Left kidney (tissue), 2 donors: ENCODE data around the gene BAG5. TPM values are rescaled to one million over a fixed set of nuclear protein-coding genes. Genes with fewer than 3 reads are reported as not detected.
"Not testable (repeated sequence)": the region's sequence is repeated elsewhere in the genome, so short reads cannot be mapped to it uniquely, and the experiment has no call there.

ENCODE experiments used
- DNase-seq: peaks from one replicate; pipeline ENCODE4 v3.0.0-alpha.2; 2013
- polyA plus RNA-seq: library from polyadenylated mRNA; unstranded; fragments of 120-200 nt; gene quantifications from one replicate; pipeline ENCODE4 v1.2.1, GENCODE V29; 2013; ENCODE audit not compliant: insufficient read length

Gene BAG5
- polyA plus RNA-seq, 1 donor: 35.7 TPM

DNA sequence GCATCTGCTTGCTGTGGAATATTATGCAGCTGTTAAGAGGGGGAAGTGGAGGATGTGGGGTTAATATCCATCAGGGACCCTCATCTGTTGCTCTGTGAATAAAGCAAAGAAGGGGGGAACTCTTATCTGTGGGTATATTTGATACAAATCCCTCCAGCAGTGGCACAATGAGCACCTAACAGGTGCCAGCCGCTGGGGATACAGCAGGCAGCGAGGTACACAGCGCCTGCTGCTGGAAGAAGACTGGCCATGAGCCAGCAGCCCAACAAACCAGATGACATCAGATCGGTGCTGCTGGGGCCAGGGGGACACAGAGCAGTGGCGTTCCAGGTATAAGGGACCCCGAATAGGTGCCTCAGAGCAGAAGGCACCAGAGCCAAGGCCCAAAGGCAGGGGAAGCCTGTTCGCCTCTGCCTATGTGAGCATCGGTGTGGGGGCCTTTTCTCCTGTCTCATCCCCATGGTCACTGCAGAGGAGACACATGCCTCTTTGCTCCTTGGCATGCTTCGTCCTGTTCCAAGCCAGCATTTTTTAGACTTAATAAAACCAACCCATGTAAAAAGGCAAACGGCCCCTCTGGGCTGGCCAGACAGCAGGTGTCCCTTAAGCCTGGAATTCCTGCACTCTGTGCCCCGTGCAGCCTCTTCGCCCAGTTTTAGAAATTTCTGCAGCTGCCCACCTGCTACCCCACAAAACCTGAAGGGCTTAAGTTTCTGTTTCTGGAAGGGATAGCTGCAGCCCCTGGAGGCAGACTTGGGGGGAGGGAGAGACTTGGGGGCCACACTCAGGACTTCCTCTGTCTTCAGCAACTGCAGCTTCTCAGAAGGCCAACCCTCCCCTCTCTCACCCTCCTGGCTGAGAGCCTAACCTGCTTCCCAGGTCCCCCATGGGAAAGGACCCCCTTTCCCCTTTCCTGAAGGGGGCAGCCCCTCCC, 38.2 kb downstream of the BAG5 start:
- DNase-seq: no peak

DNA sequence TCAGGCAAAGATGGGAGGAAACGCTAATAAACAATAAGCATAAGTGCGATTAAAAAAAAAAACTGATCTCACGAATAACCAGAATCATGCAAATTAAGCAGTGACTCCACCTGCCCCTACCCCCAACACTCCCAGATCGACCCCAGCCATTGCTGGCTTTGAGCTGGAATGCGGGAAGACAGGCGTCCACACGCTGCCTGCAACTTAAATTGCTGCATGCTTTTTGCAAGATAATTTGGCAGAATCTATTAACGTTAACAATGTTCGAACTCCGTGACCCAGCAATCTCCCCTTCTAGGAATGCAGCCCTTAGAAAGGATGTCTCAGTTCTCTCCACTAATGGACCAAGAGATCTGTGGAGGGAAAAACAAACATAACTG, 38.9 kb downstream of the BAG5 start:
- DNase-seq: no peak

DNA sequence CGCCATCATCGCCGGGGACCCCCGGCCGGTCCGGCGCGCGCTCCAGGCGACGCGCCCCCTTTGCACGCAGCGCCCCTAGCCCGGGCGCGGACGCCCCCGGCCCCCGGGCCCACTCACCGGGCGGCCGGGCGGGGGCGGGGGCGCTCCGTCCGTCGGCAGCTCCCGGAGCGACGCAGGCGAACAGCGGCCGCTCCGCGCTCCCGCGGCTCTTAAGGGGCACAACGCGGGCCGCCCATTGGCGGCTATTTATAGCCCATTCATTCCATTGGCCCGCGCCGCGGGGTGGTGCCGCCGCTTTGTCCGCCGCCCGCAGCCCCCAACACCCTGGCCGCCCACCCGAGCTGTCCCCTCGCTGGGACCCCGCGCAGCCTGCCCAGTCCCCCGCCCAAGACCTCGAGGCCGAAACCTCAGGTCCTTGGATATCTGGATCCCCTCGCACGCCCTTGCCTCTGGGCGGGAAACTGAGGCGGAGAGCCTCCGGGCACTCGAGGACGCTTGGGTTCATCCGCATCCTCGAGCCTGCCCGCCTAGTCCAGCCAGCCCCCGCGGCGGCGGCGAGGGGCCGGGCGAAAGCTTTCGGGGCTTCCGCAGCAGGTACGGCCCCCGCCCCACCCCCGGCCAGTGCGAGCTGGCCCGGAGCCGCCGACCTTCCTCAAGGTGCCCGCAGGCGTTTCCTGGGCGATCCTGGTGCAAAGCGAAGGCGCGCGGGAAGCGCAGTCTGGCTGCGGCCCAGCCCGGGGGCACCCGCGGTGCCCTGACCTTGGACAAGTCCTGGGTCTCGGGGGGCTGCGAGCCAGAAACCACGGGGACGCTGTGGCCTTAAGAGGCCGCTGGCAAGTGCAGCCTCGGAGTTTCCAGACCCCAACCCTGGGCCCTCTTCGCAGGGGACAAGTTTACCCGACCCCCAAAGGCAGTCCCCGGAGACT, 39.5 kb downstream of the BAG5 start, which contains the start of gene CKB:
Gene CKB, minus strand, starts transcription at position 182 of the 926 bp plus-strand sequence. CDS start 337 bp downstream, outside the sequence.
- no peak for DNase-seq

DNA sequence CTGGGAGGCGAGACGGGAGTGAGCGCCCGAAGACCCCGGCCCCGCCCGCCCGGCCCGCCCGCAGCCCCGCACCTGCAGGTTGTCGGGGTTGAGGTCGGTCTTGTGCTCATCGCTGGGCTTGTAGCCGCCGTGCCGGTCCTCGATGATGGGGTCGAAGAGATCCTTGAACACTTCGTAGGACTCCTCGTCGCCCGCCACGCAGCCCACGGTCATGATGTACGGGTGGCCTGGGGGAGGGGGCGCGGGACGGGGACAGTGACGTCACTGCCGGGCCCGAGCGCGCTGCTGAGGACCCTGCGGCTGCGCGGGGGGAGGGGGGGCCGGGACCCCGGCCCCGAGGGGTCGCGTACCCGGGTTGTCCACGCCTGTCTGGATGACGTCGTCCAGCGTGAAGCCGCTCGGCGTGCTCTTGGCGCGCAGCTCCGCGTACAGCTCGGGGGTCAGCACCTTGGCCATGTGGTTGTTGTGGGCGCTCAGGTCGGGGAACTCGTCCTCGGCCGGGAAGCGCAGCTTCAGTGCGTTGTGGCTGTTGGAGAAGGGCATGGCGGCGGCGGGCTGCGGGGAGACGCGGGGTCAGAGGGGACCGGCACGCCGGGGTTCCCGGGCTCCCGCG, 40.4 kb downstream of the BAG5 start:
- DNase-seq: no peak

DNA sequence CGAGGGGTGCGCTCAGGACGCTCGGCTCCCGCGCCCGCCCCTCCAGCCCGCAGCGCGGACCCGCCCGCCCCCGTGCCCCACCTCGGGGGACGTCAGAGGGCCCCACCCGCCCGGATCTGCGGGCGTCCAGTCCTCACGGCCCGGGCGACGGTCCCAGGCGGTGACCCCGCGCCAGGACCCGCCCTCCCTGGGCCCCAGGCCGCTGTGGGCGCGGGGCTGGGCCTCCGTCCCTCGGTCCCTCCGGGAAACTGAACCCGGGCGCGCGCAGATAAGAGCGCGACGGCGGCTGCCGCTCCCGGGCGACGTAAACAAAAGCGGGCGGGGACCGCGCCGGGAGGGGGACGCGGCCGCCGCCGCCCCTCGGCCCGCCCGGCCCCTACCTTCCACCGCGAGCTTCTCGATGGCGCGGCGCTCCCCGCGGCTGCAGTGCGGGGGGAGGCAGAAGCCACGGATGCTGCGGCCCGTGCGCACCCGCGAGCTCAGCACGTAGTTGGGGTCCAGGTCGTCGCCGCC, 41.0 kb downstream of the BAG5 start:
- no peak for DNase-seq

DNA sequence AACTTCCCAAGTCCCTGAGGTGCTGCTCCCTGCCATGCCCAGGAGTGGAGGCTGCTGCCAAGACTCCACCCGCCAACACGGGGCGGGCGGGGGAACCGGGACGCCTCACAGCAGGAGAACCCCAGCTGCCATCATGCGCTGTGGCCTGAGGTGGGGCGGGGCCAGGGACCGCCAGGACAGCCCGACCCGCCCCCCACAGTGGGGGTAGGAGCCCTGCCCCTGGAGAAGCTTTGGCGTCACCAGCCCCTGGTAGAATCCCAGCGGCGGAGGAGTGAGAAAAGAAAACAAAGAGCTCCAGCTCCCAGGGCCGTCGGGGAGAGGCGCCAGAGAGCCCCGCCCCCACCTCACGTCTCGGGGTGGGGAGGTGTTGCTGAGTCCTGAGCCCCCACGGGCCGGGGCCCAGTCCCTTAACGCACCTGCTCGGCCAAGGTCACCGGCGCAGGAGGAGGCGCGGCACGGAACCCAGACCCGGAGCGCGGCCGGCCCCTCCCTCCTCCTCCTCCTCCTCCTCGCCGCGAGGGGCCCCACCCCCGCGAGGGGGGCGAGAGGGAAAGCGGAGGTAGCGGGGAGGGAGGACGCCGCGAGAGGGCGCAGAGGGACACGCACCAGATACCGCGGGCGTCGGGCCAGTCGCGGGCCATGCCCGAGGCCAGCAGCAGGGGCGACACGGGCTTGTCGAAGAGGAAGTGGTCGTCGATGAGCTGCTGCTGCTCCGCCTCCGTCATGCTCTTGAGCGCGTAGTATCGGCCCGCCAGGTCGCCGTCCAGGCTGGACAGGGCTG, 41.6 kb downstream of the BAG5 start:
- DNase-seq: peak; percentile 71

DNA sequence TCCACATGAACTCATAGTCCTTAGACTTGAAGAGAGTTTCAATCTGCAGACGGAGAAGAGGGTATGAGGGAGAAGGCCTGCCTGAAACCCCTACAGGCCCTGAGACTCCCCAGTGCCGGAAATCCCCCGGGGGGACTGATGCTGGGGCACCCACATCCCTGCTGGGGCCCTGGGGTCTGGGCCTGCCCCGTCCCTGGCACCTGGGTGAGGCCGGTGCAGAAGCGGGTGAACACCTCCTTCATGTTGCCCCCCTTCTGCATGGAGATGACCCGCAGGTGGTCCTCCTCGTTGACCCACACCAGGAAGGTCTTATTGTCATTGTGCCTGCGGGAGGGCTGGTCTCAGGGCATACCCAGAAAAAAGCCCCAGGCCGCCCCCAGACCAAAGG, 42.2 kb downstream of the BAG5 start:
- no peak for DNase-seq

DNA sequence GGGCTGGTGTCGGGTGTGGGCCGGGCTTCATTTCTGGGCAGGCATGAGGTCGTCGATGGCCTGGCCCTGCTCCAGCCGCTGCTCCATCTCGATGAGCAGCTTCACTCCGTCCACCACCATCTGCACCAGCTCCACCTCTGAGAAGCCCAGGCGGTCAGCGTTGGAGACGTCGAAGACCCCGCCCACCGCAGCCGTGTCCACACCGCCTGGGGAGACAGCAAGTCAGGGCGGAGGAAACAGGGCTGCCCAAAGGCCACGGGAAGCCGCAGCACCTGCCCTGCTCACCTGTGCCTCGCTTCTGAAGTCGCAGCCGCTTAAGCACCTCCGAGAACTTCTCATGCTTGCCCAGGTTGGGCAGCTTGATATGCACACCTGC, 42.6 kb downstream of the BAG5 start:
- DNase-seq: no peak

DNA sequence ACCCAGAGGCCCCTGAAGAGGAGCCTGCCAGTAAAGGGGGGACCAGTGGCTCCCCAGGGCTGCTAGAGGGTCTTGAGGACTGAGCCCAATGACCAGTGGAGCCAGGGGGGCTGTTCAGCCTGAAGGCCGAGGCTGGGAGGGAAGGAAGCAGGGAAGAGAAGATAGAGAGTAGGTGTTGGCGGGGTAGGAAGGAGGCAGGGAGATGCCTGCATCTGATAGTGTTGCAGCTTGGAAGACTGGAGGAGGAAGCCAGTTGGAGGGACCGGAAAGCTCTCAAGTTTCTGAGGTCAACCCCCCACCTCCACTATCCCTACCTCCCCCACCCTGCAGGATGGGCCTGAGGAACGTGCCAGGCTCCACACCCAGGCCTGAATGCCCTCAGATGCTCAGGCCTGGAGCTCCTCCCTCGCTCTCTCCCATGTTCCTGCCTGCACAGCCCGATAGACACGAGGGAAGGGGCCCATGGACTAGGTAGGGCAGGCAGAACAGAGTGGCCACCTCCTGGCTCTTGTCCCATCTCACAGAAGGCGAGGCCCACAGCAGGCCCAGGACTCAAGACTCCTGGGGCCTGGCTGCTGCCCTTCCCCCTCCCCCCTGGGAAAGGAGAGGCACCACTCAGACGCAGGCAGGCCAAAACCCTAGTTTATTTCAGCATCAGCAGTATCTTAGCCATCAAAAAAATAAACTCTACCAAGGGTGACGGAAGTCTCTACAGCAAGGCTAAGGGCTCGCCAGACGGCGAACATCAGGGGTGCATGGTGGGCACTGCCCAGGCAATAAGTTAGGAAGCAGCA, 43.2 kb downstream of the BAG5 start:
- no peak for DNase-seq

DNA sequence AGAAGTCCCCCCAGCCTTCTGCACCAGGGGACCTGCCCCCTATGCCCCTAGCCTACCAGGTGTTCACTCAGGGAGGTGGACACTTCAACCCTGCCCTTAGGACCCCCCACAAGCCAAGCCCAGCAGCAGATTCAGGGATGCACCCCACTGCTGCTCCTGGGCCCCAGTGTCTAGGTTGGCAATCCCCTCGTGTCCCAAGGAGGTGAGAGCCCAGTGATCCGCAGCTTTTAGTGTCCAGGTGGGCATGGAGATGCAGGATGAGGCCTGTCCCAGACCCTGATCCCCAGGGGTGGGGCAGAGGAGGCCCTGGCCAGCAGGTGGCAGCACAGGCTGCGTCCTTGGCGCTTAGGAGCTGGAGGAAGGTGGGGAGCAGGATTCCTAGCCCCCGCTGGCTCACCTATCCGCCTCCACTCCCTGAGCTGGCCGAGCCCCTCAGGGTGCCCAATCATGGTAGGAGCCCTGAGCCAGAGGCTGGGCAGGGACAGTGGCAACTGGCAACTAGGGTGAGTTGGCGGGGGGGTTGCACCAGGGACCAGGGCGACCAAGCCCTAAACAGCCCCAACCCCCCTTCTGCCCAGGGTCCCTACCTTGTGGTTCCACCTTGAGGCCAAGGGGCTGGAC, 43.9 kb downstream of the BAG5 start:
- DNase-seq: no peak

DNA sequence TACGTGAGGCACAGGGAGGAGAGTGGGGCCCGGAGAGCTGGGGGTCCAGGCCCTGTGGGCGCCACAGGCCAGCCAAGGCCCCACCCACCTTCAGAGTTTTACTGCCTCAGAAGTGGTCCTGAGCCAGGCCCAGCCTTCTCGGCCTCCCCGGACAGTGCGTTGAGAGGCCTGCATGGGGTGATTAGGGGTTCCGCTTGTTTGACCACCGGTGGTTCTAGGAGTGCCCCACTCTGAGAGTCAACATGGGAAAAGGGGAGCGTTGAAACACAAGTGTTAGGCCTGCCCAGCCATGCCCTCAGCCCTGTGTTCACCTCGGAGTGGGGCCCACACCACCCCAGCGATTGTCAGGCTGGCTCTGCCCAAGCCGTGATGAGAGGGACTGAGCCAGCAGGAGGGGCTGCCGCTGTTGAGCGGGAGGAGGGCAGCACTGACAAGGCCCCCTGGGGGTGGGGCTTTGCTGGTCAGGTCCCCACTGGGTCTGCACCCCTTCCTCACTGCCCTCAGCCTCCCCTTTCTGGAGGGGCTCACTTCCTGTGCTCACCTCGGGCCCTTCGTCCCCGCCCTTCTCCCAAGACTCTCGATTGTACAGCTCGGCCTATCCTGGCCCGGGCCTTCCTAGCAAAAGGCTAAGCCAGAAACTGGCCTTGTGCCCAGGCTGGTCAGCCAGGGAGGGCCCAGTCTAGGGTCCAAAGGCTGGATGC, 44.6 kb downstream of the BAG5 start:
- no peak for DNase-seq

DNA sequence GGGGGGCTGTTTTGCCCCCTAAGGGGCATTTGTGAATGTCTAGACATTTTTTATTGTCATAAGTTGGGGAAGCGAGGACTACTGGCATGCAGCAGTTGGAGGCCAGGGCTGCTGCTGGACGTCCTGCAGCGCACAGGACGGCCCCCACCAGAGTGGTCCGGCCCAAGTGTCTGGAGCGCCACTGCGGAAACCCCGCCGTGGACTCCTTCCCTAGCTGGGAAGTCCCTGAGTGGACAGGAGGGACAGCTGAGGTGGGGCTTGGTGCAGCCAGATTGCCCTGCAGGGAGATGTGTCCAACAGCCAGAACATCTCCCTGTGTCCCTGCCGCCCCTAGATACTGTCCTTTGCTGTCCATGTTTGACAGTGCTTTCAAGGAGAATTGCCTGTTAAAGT, 45.3 kb downstream of the BAG5 start:
- DNase-seq: no peak

DNA sequence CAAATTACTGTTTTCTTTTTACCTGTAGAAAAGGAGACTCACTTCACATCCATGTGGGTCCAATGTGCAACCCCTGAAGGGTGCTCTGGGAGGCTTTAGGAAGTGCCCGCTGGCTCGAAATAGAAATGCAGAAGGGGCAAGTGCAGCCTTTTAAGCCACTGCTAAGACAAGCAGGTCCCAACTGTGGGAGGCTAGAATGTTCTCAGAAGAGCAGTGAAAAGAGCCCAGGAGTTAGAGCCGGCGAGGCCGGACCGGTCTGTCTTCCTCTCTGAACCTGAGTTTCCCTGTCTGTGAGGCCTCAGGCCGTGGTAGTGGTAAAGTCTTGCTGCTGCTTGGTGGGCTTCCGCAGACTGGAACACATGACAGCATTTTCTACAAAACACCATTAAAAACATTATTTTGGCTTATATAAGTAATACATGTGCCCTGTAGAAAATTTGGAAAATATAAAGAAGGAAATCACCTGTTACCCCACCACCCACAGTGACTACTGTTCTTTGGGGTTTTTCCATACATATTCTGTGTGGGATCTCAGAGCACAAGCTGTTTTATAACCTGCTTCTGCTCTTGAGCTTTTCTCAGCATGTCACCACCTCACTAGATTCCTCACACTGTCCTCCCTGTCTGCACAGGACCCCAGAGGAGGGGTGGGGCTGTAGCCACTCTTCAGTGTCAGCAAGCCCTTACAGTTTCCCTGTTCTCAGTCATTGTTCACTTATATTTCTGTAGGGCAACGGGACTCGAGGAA, 45.9 kb downstream of the BAG5 start:
- DNase-seq: no peak

DNA sequence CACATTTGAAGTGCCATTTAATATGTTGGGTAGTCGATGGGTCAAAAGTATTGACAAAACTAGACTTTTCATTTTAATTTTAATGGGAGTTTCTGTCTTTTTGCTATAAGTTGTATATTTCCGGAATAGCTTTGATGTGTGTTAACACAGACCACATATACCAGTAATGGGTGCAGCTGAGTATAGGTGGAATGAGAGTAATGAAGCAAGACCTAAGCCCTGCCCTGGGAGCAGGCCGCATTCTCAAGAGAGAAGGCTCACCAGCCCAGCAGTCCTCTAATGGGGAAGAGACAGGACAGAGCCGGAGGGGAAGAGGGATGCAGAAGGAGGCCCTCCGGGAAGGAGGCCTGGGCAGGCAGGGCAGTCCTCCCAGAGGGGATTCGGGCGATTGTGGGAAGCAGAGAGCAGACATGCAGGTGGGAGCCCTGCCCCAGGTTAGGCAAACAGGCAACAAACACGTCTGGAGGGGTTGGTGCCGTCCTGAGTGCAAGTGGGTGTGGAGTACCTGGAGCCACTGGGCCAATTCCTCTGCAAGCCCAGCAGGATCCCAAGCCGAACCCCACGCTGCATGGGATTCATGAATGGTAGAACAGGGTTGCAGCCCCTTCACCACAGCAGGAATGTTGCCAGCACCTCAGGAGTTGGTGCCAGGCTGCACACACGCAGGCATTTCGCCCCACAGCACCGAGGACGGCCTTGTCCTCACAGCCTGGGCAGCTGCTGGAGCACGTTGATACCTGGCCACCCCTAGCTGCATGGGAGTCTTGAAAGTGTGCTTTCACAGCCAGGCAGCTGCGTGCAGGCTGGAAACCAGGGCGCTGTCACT, 47.6 kb downstream of the BAG5 start:
- DNase-seq: no peak

DNA sequence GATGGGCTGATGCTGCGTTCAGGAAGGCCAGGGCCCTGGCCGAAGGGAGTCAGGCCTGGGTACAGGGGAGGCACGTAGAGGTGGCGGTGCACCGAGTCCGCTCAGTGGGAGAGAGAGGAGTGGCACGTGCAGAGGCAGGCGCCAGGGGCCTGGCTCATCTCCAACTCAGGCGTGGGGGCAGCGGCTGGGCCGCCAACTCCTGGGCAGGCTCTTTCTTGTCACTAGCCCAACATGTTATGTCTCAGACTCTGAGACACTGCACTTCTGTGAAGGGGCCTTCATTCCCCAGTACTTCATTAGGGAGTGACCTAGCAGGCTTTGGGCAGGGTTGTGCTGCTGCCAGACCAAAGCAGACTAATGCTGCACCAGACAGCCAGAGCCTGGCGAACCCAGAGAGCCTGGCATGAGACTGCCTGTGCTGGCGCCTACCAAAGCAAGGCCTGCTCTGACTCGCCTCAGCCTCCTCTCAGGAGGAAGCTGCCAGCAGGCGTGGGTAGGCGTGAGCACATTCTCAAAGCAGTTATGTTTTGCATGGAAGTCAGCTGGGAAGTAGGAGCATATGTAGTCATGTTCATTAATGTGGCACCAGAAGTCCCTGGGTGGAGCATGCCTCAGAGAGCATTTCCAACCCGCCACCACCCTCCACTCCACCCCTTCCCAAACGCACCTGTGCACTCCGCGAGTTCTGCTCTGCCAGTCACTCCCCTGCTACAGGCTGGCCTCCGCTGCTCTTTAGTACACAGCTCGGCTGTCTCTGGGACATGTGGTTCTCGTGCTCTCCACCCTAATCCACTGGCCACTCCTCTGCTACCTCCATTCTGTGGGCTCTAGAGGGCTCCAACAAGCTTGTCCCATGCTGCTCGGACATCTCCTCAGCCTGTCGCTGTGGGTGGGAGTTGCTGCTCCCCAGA, 49.5 kb downstream of the BAG5 start:
- no peak for DNase-seq

DNA sequence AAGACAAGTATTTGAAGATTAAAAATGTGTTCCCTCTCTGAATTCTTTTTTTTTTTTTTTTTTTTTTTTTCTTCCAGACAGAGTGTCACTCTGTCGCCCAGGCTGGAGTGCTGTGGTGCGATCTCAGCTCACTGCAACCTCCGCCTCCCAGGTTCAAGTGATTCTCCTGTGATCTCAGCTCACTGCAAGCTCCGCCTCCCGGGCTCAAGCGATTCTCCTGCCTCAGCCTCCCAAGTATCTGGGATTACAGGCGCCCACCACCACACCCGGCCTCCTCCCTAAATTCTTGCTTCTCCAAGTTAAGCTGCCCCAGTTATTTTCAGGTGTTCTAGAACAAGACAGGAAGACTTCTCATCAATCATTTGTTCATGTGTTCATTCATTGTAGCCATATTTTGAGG, 50.3 kb downstream of the BAG5 start:
- not testable (repeated sequence) for DNase-seq
